NCI-H146 treated with DMSO at 0.1 percent for 48 hours (cell line): Measurements from ENCODE around the gene SMARCC1.
"Not testable (repeated sequence)": the region's sequence is repeated elsewhere in the genome, so short reads cannot be mapped to it uniquely, and the experiment has no call there.

Experiments
- DNase-seq: peaks from one replicate; lab custom pipeline; 2025; ENCODE audit not compliant: unreplicated experiment; lab: John Stamatoyannopoulos, UW

SMARCC1 gene

DNA sequence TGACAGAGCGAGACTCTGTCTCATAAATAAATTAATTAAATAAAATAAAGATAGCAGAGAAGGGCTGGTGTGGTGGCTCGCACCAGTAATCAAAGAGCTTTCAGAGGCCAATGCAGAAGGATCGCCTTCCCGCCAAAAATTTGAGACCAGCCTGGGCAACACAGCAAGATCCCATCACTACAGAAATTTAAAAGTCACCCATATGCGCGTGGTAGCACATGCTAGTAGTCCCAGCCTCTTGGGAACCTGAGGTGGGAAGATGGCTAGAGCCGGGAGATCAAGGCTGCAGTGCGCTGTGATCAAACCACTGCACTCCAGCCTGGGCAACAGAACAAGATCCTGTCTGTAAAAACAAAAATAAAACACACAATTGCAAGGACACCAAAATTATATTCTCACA is 9.6 kb downstream of the SMARCC1 start:
- no peak for DNase-seq

DNA sequence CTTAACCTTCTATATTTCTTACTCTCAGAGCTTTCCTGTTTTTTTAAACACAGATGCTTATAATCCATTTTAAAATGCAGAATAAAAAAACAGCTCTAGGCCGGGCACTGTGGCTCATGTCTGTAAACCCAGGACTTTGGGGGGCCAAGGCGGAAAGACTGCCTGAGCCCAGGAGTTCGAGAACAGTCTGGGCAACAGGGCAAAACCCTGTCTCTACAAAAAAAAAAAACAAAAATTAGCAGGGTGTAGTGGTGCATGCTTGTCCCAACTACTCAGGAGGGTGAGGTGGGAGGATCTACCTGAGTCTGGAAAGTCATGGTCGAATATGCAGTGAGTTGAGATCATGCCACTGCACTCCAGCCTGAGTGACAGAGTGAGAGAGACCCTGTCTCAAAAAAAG is 15.5 kb downstream of the SMARCC1 start:
- DNase-seq, result no peak

DNA sequence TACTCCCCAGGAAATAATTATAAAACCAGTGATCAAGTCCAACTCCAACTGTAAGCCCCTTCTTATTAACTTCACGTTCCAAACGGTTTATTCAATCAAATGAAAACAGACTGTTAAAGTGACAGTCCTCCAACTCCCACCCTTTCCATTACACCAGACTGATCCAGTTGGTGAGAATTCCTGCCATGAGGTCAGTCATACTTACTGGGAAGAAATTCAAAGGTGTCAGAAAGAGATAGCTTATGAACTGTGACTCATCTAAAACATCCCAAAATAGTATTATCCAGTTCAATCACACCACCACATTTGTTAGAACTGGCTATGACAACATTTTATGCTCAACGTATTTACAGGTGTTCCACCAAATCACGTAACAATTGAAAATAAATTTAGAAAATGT is 19.5 kb downstream of the SMARCC1 start:
- no peak for DNase-seq

DNA sequence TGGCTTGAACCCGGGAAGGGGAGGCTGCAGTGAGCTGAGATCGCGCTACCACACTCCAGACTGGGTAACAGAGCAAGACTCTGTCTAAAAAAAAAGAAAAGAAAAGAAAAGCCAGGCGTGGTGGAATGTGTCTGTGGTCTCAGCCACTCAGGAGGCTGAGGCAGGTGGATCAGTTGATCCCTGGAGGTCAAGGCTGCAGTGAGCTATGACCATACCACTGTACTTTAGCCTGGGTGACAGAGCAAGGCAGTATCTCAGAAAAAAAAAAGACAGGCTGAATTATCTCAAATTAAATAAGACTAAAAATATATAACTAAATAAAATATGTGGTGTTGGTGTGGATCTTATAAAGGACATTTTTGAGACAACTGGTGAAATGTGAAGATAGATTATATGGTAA is 20.6 kb downstream of the SMARCC1 start:
- no peak for DNase-seq

DNA sequence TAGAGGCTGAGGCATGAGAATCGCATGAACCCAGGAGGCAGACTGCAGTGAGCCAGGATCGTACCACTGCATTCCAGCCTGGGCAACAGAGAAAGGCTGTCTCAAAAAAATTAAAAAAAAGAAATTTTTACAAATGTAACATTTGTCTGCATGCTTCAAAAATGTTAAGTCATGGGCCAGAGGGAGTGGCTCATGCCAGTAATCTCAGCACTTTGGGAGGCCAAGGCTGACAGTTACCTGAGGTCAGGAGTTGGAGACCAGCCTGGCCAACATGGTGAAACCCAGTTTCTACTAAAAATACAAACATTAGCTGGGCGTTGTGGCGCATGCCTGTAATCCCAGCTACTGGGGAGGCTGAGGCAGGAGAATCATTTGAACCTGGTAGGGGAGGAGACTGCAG is 21.5 kb downstream of the SMARCC1 start:
- DNase-seq, result not testable (repeated sequence)

DNA sequence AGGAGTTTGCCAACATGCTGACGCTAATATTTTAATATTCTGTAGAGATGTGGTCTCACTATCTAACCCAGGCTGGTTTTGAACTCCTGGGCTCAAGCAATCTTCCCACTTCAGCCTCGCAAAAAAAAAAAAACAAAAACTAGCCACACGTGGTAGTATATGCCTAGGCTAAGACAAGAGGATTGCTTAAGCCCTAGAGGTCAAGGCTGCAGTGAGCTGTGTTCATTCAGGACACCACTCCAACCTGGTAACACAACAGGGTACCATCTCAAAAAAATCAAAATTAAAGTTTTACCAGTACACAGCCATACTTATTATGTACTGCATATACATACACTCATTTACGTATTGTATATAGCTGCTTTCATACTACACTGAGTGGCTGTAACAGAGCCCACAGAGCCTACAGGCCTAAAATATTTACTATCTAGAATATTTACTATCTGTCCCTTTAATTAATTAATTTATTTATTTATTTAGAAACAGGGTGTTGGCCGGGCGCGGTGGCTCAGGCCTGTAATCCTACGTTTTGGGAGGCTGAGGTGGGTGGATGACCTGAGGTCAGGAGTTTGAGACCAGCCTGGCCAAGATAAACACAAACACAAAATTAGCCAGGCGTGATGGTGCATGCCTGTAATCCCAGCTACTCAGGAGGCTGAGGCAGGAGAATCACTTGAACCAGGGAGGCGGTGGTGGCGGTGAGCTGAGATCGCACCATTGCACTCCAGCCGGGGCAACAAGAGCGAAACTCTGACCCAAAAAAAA is 23.2 kb downstream of the SMARCC1 start:
- DNase-seq, result no peak

DNA sequence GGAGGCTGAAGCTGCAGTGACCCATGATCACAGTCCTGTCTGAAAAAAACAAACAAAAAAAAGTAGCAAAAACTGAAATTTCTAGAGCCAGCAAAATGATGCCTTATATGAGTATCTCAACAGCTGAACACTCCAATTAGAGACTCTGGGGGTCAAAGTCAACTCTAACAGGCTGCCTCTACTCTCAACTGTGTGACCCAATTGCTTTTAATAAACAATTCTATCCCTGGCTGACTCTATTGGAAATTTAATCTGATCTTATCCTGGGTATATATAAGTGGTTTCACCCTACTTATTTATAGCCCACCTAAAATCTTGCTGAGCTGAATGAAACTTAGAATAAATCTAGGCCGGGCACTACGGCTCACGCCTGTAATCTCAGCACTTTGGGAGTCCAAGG is 29.0 kb downstream of the SMARCC1 start:
- no peak for DNase-seq

DNA sequence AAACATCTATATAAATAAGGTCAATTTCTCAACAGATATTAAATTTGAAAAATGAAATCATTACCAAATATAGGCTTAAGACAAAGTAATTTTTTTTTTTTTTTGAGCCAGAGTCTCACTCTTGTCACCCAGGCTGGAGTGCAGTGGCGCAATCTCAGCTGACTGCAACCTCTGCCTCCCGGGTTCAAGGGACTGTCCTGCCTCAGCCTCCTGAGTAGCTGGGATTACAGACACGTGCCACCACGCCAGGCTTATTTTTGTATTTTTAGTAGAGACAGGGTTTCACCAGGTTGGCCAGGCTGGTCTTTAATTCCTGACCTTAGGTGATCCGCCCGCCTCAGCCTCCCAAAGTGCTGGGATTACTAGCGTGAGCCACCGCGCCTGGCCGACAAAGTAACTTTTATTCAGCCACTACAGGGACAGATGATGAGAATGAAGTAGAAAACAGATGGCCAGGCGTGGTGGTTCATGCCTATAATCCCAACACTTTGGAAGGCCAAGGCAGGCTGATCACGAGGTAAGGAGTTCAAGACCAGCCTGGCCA is 30.8 kb downstream of the SMARCC1 start:
- DNase-seq, result not testable (repeated sequence)

DNA sequence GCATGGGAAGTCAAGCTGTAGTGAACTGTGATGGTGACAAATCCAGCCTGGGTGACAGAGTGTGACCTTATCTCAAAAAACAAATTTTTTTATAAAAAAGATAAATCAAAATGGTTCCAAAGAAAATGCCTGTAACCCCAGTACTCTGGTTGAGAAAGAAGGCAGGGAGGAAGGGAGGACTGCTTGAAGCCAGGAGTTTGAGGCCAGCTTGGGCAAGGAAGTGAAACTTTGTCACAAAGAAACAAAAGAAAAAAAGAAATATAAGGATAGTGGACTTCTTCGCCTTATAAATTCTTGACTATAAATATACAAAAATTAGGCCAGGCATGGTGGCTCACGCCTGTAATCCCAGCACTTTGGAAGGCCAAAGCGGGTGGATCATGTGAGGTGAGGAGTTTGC is 34.1 kb downstream of the SMARCC1 start:
- no peak for DNase-seq

DNA sequence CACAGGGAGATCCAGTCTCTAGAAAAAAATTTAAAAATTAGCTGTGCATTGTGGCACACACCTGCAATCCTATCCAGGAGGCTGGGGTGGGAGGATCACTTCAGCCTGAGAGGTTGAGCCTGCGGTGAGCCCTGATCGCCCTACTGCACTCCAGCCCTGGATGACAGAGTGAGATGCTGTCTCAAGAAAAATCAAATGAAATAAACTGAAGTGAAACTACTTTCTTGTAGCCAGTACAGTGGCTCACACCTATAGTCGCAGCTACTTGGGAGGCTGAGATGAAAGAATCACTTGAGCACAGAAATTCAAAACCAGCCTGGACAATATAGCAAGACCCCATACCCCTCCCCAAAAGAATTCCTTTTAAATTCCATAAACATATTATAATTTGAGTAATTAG is 35.4 kb downstream of the SMARCC1 start:
- DNase-seq, result no peak

DNA sequence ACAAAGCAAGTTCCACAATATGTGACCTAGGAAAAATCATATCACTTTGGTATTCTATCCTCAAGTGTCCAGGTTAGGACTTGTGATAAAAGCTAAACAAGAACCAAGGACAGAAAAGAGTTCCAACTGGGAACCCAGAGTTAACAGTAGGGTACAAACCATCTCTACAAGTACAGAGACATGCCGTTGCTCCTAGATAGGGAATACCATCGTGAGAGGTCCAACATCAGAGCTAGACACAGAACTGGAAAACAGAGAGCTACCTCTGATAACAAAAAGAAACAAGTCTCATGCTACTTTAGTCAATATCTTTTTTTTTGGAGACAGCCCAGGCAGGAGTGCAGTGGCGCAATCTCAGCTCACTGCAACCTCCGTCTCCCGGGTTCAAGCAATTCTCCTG is 37.8 kb downstream of the SMARCC1 start:
- DNase-seq, result no peak

DNA sequence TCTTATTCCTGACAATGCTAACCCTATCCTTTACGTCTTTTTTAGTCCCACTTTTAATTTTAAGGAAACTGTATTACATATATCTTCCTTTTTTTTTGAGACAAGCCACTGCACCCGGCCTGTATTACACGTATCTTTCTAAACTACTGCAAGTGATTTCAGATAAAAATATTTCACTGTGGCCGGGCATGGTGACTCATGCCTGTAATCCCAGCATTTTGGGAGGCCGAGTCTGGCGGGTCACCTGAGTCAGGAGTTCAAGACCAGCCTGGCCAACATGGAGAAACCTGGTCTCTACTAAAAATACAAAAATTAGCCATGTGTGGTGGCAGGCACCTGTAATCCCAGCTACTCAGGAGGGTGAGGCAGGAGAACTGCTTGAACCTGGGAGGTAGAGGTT is 38.3 kb downstream of the SMARCC1 start:
- not testable (repeated sequence) for DNase-seq

DNA sequence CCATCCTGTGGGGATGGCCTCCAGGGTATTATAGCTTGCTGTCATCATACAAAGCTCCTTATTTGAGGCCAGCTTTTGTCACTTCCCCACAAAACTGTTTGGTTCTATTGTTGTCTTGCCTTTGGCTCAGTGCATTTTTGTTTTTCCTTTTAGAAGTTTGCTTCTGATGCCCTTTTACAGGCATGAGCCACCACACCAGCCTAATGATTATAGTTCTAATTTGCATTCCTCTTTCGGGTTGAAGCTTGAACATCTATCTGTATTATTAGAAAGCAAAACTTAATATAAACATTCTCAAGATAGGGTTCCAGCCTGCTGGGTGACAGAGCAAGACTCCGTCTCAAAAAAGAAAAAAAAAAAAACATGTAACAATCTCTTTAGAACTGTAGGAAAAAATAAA is 39.8 kb downstream of the SMARCC1 start:
- DNase-seq, result no peak

DNA sequence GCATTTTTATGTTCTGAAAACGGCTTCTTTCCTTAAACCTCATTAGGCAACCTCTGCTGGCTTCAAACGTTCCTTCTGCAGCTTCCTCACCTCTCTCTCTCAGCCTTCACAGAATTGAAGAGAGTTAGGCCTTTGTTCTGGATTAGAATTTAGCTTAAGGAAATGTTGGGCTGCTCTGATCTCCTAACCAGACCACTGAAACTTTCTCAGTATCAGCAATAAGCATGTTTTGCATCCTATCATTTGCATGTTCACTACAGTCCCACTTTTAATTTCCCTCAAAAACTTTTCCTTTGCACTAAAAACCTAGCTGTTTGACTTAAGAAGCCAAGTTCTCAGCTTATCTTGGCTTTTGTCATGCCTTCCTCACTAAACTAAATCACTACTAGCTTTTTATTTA is 49.5 kb downstream of the SMARCC1 start:
- no peak for DNase-seq

DNA sequence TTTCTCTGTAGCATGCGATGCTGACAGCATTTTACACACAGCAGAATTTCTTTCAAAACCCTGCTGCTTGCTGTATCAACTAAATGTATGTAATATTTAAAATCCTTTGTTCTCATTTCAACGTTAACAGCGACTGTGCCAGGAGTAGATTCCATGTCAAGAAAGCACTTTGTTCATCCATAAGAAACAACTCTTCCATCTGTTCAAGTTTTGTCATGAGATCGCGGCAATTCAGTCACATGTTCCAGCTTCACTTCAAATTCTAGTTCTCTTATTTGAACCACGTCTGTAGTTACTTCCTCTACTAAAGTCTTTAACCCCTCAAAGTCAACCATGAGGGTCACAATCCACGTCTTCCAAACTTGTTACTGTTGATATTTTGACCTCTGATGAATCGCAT is 50.6 kb downstream of the SMARCC1 start:
- no peak for DNase-seq

DNA sequence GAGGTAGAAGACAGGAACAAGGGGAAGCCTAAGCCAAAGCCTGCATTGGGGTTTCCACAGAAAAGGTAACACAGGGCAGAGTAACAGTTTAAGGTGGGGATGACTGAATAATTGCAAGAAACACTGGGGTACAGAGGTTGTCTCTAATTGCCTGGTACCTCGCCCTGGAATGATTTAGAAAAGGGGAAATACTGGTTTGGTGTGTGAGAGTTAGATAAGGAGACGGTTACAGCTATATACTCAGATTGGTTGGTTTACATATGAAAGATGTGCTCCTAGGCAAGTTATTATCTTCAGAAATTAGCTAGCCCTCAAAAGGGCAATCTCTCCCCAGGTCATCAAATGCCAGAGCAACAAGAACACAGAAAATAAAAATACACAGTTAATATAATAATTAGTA is 58.8 kb downstream of the SMARCC1 start:
- no peak for DNase-seq

DNA sequence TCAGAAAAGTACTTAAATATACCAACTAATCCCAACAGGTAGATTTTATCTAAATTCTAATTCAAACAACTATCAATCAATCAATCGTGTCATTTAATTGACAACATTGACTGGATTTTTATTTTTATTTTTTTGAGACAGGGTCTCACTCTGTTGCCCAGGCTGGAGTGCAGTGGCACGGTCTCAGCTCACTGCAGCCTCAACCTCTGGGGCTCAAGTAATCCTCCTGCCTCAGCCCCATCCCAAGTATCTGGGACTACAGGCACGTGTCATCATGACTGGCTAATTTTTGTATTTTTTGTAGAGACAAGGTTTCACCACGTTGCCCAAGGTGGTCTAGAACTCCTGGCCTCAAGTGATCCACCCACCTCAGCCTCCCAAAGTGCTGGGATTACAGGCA is 64.2 kb downstream of the SMARCC1 start:
- not testable (repeated sequence) for DNase-seq

DNA sequence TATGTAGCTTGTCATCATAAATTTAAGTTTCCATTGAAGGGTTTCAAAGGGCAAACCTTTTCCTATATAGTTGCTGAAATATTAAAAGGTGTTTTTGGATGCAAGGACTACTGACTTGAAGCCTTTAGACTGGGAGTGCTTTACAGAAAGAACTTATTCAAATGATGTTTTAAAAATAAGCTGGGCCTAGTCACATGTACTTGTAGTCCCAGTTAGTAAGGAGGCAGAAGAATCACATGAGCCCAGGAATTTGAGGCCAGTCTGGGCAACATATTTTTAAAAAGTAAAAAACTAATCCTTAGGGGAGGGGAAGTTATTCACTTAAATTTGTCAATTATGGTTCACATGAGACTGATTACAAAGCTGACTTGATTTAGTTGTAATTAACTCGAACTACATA is 65.0 kb downstream of the SMARCC1 start:
- DNase-seq, result no peak

DNA sequence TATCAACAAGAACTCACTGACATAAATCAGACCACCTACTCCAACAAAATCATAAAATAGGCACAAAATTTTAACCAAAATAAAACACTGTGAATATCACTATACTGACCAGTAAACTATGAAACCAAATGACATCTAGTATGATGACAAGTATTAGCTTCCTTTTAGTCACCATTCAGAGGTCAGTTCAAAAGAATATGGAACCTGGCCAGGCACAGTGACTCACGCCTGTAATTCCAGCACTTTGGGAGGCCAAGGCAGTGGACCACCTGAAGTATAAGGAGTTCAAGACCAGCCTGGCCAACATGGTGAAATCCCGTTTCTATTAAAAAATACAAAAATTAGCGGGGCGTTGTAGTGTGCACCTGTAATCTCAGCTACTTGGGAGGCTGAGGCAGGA is 65.8 kb downstream of the SMARCC1 start:
- no peak for DNase-seq

DNA sequence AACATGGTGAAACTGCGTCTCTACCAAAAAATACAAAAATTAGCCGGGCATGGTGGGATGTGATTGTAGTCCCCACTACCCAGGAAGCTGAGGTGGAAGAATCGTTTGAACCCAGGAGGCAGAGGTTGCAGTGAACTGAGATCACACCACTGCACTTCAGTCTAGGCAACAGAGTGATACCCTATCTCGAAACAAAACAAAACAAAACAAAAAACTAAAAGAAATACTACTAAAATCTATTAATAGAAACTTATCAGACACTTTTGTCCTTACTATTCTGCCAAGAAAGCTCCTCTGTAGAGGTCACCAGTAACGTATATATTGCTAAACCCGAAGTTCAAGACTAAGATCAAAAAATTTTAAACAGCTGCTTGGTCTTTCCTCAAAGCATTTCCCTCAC is 67.1 kb downstream of the SMARCC1 start:
- DNase-seq, result no peak

DNA sequence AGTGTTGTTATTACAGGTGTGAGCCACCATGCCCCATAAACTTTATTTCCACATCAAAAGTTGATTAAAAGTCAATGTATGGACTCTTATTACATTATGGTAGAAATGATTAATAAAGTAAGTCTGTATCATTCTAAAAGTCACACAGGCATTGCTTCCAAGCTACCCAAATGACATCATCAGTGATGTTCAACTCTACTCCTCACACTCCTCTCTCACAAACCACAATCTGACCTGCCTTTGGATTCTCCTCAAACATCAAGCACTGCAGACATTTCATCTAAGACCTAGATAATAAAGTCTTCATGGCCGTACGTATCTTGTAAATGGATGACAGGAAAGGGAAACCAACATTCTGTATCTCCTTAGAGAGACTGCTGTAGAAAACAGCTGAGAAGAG is 68.0 kb downstream of the SMARCC1 start:
- no peak for DNase-seq

DNA sequence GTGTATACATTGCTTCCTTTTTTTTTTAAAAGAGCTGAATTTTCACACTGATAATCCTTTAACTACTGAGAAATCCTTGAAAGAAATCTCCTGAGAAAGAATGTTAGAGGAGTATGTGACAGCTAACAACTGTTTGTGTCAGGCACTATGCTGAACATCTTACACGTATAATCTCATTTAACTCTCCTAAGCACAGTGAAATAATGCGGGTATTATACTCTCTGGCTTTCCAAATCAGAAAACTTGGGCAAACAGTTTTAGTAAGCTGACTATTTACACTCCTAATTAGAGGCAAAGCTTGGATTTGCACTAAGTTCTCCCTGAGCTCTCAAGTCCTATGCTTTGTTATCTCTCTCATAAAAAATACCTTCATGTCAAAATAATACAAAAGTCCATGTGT is 69.3 kb downstream of the SMARCC1 start:
- no peak for DNase-seq

DNA sequence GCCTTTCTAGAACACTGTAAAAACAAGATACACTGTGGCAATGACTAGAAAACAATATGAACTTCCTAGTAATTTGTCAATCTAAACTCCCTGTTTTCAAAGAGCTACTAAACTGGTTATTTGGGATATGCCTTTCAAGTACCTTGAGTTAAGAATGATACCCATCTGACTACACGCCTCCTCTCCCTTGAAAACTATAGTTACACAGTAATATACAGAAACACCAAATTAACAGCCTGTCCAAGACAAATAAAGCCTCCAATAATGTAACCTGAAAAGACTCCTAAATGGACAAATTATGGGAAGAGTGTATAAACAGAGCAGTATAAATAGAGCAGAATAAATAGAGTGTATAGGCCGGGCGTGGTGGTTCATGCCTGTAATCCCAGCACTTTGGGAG is 70.1 kb downstream of the SMARCC1 start:
- no peak for DNase-seq
